GM13977 (cell line): Measurements from ENCODE around the gene BCAR1.

Experiments
- DNase-seq: peaks from one replicate; pipeline ENCODE4 v3.0.0; 2012; ENCODE audit warnings: low spot score
- in situ Hi-C: fragments of 300-500 bp; cut with MboI; formaldehyde crosslinking; loops from one replicate; pipeline ENCODE4 v1.12.0; 2022; ENCODE audit warnings: low sequenced_read_pairs, low pct_unique_long_range_greater_than_20kb, mixed read lengths, inconsistent platforms; ENCODE audit not compliant: unreplicated experiment
- TF ChIP-seq, protein P1 (sequence below): IDR thresholded peaks from 2 replicates; pipeline ENCODE4 v1.5.1; 2012; ENCODE audit warnings: mild to moderate bottlenecking, control low read depth; ENCODE audit not compliant: insufficient read depth; ENCODE audit errors: extremely low read depth, missing control alignments

BCAR1 gene

DNA sequence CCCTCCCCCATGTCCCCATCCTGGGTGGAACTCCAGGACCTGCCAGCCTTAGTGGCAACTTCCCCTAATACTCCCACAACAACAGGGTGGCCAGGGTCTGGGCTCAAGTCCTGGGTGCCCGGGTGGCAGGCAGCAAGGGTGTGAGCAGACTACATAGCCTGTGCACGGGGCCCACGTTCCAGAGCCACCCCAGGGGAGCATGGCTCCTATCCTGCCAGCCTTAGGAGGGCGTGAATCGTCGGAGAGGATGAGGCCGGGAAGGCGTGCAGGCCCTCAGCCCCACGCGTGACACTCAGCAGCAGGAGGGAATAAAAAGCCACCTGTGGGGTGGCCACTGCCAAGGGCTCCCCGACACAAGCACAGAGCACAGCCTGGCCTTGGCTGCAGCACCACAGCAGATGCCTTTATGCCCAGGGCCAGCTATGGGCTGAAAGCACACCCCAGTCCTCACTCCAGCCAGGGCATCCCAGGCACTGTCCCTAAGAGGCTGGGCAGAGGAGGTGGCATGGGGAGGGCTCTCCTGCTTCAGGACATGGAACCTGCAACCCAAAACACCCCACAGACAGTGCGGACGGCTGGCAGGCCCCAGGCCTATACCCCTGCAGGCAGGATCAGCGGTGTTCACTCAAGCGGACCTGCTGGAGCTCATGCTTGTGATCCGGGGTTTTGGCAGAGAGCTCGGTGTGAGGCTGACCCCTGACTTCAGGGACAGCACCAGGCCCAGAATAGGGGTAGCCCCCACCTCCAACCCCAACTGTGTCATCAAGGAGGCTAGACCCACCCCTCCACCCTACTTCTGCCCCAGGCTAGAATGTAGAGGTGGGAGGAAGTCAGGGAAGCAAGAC is 2.7 kb downstream of the BCAR1 start:
- TF ChIP-seq, protein P1, sequence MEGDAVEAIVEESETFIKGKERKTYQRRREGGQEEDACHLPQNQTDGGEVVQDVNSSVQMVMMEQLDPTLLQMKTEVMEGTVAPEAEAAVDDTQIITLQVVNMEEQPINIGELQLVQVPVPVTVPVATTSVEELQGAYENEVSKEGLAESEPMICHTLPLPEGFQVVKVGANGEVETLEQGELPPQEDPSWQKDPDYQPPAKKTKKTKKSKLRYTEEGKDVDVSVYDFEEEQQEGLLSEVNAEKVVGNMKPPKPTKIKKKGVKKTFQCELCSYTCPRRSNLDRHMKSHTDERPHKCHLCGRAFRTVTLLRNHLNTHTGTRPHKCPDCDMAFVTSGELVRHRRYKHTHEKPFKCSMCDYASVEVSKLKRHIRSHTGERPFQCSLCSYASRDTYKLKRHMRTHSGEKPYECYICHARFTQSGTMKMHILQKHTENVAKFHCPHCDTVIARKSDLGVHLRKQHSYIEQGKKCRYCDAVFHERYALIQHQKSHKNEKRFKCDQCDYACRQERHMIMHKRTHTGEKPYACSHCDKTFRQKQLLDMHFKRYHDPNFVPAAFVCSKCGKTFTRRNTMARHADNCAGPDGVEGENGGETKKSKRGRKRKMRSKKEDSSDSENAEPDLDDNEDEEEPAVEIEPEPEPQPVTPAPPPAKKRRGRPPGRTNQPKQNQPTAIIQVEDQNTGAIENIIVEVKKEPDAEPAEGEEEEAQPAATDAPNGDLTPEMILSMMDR, result no peak
- in situ Hi-C loops, result no loop called here

DNA sequence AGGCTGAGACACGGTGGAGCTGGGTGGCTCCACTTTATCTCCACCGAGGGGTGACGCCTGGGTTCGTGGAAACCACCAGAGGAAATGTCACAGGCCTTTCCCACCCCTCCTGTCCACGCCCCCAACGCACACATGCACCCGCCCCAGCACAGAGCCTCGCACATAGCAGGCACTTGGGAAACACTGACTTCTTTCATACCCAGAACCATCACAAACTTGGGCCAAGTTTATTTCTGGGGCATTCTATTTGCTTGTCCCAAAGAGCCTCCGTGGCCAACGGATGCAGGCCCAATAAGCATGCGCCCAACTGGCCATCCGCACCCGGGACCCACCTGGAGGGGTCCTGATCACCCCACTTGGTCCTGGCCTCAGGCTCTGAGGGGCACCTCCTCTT is 3.3 kb downstream of the BCAR1 start:
- no peak for DNase-seq
- TF ChIP-seq, protein P1, result no peak
- in situ Hi-C loops, result no loop called here

More for the DNA sequence above, 2.7 kb downstream of the BCAR1 start:
- DNase-seq, result no peak

DNA sequence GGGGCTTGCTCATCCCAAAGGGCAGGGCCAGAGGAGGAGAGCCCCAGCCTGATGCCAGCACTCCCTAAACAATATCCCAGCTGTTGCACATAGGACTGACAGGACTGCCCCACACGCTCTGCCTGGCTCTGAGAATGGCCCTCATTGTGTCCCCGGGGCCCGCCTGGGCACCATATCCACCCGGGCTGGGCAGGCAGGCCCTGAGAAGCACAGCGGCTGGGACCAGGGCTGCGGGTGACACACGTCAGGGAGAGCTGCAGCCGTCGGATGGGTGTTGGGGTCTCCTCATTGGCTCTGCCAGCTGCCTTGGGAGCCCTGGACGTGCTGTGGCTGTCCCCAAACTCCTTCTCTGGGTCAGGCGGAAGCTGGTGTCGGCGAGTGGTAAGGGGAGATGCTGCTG is 4.2 kb downstream of the BCAR1 start:
- TF ChIP-seq, protein P1, result no peak
- in situ Hi-C loops, result no loop called here

DNA sequence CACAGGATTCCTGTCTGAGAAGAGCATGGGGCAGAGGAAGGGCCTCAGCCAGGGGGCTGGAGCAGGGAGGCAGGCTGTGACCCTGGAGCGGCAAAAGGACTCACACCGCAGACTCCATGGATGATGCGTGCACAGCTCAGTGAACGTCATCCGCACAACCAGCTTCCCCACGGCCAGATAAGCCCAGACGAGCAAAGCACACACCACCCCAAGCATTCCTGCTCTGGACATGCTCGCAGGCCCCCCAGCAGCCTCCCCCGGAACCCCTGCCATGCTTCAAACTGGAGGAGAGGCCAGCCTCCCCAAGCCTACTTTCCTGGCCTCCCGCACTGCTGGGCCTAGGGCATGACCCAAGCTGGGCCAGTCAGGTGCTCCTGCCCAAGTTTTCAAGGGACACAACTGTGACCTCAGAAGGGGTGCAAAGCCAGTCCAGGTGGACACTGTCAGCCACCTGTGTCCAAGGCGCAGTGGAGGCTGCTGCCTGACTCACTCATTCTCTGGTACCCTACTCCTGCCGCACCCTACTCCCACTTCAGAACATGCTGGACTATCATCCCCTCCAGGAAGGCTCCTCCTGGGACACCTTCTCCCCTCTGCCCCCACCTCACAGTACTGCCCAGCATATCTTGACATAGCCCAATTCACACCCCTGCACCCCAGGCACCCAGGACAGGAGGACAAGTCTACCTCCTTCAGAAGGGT is 4.8 kb downstream of the BCAR1 start:
- DNase-seq, result no peak
- TF ChIP-seq, protein P1, result no peak
- in situ Hi-C loops, result no loop called here

More for the DNA sequence above, 4.2 kb downstream of the BCAR1 start:
- DNase-seq, result no peak

DNA sequence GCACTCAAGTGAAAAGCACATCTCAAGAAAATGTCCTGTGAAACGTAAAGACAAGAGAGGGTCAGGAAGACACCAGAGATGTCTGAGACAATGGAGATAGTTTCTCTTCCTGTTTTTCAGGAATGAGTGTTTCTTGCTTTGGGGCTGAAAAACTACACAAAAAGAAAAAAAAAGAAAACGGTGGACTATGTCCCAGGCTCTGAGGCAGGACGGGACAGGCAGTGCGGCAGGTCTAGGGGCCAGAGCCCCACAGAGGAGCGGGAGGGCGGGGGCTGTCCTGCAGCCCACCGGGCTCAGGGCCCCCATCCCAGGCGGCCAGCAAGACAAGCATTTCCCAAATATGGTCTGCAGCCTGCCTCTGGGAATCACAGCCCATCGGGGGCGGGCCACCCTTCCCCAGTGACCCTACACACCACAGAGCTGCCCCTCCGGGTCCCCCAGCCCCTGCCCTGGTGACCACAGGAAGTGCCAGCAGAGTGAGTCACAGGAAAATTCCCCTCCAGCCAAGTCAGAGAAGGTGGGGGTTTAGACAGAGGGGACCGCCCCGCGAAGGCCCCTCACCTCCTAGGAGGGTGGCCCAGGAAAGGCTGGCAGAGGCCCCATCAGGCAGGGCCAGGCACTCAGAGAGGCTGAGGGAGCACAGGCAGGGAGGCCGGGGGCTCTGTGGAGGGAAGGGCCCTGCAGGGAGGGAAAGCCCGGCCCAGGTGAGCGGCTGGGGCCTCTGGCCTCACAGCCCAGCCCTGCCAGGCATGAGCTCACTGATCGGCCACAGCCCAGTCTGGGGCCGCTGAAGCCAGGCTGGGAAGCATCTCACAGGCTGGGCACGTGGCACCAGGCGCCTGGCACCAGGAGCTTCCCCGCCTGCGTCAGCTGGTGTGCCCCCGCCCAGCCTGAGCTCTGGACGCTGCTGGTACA is 6.3 kb downstream of the BCAR1 start:
- TF ChIP-seq, protein P1, result no peak
- peak; percentile 70 for DNase-seq
- in situ Hi-C loops, result no loop called here

DNA sequence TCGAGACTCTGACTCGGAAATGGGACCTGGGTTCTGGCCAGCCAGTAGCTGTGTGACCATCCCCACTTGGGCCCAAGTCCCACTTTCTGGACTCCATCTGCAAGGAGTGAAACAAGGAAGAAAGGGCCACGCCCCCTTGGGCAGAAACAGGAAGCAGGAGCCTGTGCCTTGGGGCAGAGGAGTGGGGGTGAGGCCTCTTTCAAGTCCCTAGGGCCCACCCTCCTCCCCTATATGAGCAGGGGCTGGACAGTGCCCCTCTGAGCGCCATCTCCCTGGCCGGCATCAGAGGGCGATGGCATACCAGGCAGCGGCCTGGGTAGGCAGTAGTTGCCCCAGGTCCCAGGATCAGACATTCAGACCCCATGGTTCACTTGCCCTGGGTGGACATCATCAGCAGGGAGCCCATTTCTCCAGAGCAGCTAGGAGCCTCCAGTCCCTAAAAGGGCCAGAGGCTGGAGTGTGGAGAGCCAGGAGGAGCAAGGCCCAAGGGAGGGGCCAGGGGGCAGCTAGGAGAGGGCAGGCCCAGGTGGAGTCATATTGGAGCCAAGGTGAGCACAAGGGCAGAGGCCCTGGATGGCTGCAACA is 7.1 kb downstream of the BCAR1 start:
- in situ Hi-C loops, result no loop called here
- DNase-seq, result no peak
- TF ChIP-seq, protein P1, result no peak
